SHP77 treated with DMSO at 0.1 percent for 48 hours (cell line): ENCODE data around the gene LSM14A.
"Not testable (repeated sequence)": the region's sequence is repeated elsewhere in the genome, so short reads cannot be mapped to it uniquely, and the experiment has no call there.

Experiments
- DNase-seq: peaks from one replicate; lab custom pipeline; 2025; lab: John Stamatoyannopoulos, UW

Gene LSM14A

GRCh38 chr19:34230820-34231219 is 58.5 kb downstream of the LSM14A start:
- no peak for DNase-seq

DNA sequence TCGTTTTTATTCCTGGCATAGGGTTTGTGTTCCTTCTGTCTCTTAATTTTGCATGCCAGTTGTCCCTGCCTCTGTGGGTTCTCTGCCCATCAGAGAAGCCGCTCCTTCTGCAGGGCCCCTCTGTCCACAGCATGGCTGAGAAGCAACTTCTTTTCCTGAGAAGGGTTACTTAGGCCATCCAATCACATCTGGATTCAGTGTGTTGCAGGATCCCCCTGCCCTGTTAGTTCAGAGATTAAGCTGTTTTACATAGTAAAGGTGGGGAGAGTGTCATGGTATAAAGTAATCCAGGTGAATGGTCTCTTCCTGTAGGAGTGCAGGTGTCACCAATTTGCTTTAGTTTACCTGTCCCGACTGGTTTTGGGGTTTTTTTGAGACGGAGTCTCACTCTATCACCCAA is 59.1 kb downstream of the LSM14A start:
- DNase-seq: no peak

GRCh38 chr19:34232566-34233481 is 60.5 kb downstream of the LSM14A start:
- no peak for DNase-seq

DNA sequence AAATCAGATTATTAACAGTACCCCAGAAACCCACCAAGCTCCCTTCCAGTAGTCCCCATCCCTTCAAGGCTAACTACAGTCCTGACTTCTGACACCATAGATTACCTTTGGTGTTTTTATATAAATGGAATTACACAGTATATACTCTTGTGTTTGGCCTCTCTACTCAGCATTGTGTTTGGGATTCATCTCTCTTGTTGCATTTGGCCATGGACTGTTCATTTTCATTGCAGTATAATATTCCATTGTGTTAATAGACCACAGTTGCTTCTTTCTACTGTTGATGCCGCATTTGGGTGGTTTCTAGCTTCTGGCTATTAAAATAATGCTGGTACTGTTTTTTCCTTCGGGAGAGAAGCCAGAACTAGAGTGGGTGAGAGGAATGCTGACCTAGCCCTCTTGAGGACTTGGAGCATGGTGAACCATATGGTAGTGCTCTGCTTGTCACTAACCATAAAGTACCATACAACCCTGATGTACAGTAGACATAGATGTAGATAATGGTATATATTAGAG is 63.2 kb downstream of the LSM14A start:
- no peak for DNase-seq

- no peak for DNase-seq
Measured at GRCh38 chr19:34236035-34236987, 64.0 kb downstream of the LSM14A start.

DNA sequence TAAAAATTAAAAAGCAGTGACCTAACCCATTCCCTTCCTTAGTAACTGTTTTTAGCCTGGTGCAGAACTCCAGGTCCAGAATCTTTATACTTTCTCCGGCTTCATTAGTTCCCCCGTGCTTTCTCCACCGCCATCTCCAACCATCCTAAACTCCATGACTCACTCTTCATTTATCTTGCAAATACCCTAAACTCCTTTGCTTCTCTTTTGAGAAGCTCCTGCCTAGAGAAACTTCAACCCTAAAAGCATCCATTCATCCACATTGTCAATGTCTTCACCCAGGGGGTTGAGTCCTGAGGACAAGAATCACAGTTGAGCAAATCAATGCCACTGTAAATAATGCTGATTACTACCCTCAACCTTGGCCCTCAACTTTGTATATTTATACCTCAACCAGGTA is 65.0 kb downstream of the LSM14A start:
- no peak for DNase-seq

DNA sequence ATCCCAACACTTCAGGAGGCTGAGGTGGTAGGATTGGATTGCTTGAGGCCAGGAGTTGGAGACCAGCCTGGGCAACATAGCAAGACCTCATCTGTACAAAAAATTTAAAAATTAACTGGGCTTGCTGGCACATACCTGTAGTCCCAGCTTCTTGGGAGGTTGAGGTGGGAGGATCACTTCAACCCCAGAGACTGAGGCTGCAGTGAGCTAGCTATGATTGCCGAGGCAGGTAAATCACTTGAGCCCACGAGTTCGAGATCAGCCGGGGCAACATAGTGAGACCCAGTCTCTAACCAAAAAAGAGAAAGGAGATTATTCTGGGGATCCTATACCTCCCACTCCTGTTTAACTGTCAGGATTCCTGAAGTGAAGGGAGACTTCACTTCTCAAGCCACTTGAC is 65.6 kb downstream of the LSM14A start:
- DNase-seq: no peak

DNA sequence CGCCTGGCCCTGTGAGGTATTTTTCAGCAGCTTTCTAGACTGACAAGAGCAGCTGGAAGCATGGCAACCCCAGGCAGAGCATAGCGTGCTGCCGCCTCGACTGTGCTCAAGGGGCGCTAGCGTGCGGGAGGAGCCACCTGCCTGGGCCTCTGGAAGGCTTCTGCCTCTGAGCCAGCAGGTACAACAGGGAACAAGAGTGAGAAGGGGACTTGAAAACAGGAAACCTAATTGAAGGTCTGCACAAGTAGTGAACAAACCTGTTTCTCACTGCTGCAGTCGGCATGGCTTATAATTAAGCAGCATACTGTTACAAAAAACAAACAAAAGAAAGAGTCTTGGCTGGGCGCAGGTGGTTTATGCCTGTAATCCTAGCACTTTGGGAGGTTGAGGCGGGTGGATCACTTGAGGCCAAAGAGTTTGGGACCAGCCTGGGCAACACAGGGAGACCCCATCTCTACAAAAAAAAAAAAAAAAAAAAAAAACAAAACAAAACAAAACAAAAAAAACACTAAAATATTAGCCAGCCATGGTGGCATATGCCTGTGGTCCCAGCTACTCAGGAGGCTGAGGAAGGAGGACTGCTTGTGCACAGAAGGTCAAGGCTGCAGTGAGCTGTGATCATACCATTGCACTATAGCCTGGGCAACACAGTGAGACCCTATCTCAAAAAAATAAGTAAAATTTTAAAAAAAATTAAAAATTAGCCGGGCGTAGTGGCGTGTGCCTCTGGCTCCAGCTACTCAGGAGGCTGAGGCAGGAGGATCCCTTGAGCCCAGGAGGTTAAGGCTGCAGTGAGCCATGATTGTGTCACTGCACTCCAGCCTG is 69.4 kb downstream of the LSM14A start:
- no peak for DNase-seq

- peak; percentile 26 for DNase-seq
Measured at GRCh38 chr19:34243138-34243875, 71.0 kb downstream of the LSM14A start.

DNA sequence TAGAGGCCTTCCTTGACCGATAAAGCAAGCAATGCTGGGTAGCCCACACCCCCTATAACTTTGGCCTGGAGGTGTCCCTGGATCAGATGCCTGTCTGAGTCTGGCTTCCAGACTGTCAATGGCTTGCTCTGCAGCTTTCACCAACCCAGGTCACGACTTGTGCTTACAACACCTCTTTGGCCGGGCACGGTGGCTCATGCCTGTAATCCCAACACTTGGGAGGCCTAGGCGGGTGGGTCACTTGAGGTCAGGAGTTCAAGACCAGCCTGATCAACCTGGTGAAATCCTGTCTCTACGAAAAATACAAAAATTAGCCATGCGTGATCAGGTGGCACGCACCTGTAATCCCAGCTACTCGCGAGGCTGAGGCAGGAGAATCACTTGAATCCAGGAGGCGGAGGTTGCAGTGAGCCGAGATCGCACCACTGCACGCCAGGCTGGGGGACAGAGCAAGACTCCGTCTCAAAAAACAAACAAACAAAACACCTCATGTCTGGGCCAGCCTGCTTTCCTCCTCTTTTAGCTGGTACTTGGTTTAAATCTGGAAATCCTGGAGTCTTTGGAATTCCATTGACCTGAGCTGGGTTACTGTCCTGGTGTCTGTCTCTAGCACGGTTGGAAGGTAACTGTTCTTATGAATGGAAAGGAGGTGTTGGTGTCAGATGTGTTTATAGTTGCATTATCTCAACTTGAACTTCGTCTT is 71.7 kb downstream of the LSM14A start:
- DNase-seq: no peak

DNA sequence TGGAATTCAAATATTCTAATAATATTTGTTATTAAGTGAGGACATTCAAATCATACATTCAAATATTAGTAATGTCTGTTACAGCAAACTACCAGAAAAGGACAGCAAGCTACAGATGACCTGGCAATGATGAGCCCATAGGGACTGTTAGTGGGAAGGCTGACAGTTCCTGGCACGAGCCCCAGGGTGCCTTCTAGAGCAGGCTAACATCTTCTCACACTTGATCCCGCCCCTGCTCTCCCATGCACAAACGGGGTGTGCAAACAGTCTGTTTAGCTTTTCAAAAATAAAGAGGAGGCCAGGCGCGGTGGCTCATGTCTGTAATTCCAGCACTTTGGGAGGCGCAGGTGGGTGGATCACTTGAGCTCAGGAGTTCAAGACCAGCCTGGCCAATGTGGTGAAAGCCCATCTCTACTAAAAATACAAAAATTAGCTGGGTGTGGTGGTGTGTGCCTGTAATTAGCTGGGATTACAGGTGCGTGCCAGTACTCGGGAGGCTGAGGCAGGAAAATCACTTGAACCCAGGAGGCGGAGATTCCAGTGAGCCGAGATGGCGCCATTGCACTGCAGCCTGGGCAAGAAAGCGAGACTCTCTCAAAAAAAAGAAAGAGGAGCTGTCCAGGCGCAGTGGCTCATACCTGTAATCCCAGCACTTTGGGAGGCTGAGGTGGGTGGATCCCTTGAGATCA is 72.5 kb downstream of the LSM14A start:
- no peak for DNase-seq

- DNase-seq: no peak
Measured at GRCh38 chr19:34246340-34246739, 74.0 kb downstream of the LSM14A start.

DNA sequence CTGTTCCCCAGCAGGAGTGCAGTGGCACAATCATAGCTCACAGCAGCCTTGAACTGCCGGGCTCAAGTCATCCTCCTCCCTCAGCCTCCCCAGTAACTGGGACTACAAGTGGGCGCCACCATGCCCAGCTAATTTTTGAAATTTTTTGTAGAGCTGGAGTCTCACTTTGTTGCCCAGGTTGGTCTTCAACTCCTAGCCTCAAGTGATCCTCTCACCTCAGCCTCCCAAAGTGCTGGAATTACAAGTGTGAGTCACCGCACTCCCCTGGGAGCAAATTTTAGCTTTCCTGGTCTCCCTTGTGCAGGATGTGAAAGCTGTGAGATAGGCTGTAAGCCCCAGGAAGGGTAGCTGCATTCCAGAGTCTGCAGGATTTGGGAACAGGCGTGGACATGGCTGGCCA is 76.6 kb downstream of the LSM14A start:
- DNase-seq: no peak

GRCh38 chr19:34253167-34253566 is 80.9 kb downstream of the LSM14A start:
- not testable (repeated sequence) for DNase-seq

DNA sequence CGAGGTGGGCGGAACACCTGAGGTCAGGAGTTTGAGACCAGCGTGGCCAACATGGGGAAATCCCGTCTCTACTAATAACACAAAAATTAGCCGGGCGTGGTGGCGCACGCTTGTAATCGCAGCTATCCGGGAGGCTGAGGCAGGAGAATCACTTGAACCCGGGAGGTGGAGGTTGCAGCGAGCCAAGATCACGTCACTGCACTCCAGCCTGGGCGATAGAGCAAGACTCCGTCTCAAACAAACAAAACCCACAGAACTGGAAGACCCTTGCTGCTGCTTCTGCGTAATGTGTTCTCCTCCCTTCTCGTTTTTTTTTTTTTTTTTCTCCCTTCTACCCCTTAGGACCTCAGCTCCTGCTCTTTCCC is 81.4 kb downstream of the LSM14A start:
- DNase-seq: not testable (repeated sequence)

GRCh38 chr19:34254046-34254697 is 81.9 kb downstream of the LSM14A start, which contains the start of gene GARRE1:
Gene GARRE1 (plus strand): TSS chr19:34254554. CDS start chr19:34300474, 45,920 bp downstream.
- no peak for DNase-seq

DNA sequence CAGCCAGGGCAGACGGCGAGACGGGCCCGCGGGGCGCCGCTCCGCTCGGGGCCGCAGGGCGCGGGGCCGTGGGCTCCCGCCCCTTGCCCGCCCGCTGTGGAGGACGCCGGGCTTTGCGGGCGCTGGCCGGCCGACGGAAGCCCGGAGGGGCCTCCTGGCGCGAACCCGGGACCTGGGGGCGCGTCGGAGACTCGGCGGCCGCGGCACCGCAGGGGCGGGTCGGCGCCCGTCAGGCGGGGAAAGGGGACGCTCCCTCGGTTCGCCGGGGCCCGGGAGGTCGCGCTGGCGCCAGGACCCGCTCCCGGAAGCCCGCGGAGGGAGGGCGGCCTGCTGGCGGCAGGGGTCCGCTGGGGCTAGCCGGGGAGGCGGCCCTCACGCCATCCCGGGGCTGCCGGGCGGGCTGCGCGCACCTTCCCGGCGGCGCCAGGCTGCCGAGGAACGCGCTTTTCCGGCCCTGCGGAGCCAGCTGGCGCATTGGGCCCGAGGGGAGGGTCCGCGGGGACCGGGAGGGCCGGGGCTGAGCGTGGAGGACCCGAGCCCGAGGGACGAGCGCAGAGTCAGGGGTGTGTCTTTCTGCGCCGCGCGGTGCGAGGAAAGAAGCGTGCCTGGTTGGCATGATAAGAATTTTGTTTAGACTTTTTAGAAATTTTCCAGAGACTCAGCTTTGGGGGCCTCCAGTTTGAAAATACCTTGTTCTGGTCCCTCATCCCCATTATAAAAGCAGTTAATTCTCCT is 82.6 kb downstream of the LSM14A start:
- DNase-seq: no peak

DNA sequence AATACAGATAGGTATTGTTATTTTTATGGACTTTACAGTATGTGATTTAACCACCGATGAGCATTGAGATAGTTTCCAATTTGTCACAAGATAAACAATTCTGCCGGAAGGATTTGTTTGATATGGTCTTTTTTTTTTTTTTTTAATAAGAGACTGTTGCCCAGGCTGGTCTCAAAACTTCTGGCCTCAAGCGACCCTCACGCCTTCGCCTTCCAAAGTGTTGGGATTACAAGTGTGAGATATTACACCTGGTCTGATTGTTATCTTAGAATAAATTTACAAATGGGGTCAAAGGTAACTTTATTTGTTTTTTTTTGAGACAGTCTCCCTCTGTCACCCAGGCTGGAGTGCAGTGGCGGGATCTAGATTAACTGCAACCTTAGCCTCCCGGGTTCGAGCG is 83.2 kb downstream of the LSM14A start:
- no peak for DNase-seq
